HG03565 (cell line): ENCODE data around the gene MPC1.
"Not testable (repeated sequence)": the region's sequence is repeated elsewhere in the genome, so short reads cannot be mapped to it uniquely, and the experiment has no call there.

Experiments used
- ATAC-seq: cut with Tn5 transposase; IDR thresholded peaks from one replicate; pipeline ENCODE4 v1.9.1; 2021; ENCODE audit warnings: mild to moderate bottlenecking, moderate library complexity; ENCODE audit not compliant: unreplicated experiment

Gene MPC1

GRCh38 chr6:166348305-166348949 lies 34.3 kb downstream of the MPC1 start:
- ATAC-seq = no peak

- no peak for ATAC-seq
Measured at GRCh38 chr6:166346965-166347364, 35.8 kb downstream of the MPC1 start.

- ATAC-seq = no peak
Measured at GRCh38 chr6:166346449-166346848, 36.3 kb downstream of the MPC1 start.

- ATAC-seq = not testable (repeated sequence)
Measured at GRCh38 chr6:166345672-166346071, 37.1 kb downstream of the MPC1 start.

GRCh38 chr6:166344921-166345320 lies 37.8 kb downstream of the MPC1 start:
- ATAC-seq = not testable (repeated sequence)

- no peak for ATAC-seq
Measured at GRCh38 chr6:166344240-166344639, 38.5 kb downstream of the MPC1 start.

- ATAC-seq = peak; percentile 16
Measured at GRCh38 chr6:166343150-166343487, 39.6 kb downstream of the MPC1 start.

GRCh38 chr6:166342349-166343149 lies 40.2 kb downstream of the MPC1 start, which contains the start of gene SFT2D1:
SFT2D1 (minus strand) TSS chr6:166342545; CDS start chr6:166342481, 64 bp downstream.
- peak; percentile 90 for ATAC-seq

GRCh38 chr6:166341977-166342348 lies 40.8 kb downstream of the MPC1 start:
- ATAC-seq = no peak

- ATAC-seq = no peak
Measured at GRCh38 chr6:166341464-166341863, 41.3 kb downstream of the MPC1 start.

GRCh38 chr6:166338854-166339253 lies 43.9 kb downstream of the MPC1 start:
- ATAC-seq = no peak

GRCh38 chr6:166336847-166337246 lies 45.9 kb downstream of the MPC1 start:
- ATAC-seq = no peak

GRCh38 chr6:166335378-166336302 lies 47.1 kb downstream of the MPC1 start:
- ATAC-seq = peak; percentile 33

- no peak for ATAC-seq
Measured at GRCh38 chr6:166334878-166335277, 47.9 kb downstream of the MPC1 start.

GRCh38 chr6:166333172-166333995 lies 49.4 kb downstream of the MPC1 start:
- peak; percentile 71 for ATAC-seq

- ATAC-seq = no peak
Measured at GRCh38 chr6:166331503-166332415, 51.0 kb downstream of the MPC1 start.

GRCh38 chr6:166330612-166331011 lies 52.1 kb downstream of the MPC1 start:
- no peak for ATAC-seq

GRCh38 chr6:166325383-166326042 lies 57.2 kb downstream of the MPC1 start:
- peak; percentile 85 for ATAC-seq

- ATAC-seq = no peak
Measured at GRCh38 chr6:166323395-166323794, 59.3 kb downstream of the MPC1 start.
